ENCODE measurements around the gene UBA1. TPM values are rescaled to one million over a fixed set of nuclear protein-coding genes. Genes with fewer than 3 reads are reported as not detected.

The UBA1 gene
- total RNA-seq, 1 experiment from 2014 or later = 217 TPM

DNA sequence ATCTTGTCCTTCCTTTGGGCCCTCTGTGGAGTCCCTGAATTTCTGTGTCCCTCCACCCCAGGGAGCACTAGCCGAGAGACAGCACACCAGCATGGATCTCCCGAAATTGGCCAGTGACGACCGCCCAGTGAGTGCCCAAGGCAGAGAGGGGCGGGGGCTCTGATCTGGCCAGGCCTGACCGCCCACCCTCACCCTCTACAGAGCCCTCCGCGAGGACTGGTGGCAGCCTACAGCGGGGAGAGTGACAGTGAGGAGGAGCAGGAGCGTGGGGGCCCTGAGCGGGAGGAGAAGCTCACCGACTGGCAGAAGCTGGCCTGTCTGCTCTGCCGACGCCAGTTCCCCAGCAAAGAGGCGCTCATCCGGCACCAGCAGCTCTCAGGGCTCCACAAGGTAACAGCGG is 8.4 kb upstream of the UBA1 start:
- in situ Hi-C loops (cut with HindIII; ENCODE audit: low sequenced_read_pairs) = no loop called here
- no peak for DNase-seq (ENCODE audit: low spot score)

DNA sequence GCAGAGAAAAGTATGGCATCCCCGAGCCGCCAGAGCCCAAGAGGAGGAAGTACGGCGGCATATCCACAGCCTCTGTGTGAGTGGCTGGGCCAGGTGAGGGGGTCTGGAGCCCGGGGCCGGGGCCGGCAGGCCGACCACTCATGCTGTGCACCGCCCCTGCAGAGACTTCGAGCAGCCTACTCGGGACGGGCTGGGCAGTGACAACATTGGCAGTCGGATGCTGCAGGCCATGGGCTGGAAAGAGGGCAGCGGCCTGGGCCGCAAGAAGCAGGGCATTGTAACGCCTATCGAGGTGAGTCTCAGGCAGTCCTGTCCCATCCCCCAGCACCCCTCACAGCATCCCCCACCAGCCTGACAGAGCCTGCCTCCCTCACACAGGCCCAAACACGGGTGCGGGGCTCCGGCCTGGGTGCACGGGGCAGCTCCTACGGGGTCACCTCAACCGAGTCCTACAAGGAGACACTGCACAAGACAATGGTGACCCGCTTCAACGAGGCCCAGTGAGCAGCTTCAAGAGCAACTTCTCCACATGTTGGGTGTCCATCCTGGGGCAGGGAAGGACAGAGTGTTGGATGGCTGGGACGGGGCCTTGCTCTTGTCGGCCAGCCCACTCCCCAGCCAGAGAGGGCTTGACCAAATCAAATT is 7.4 kb upstream of the UBA1 start:
- no peak for DNase-seq (ENCODE audit: low spot score)
- in situ Hi-C loops (cut with HindIII; ENCODE audit: low sequenced_read_pairs) = no loop called here

DNA sequence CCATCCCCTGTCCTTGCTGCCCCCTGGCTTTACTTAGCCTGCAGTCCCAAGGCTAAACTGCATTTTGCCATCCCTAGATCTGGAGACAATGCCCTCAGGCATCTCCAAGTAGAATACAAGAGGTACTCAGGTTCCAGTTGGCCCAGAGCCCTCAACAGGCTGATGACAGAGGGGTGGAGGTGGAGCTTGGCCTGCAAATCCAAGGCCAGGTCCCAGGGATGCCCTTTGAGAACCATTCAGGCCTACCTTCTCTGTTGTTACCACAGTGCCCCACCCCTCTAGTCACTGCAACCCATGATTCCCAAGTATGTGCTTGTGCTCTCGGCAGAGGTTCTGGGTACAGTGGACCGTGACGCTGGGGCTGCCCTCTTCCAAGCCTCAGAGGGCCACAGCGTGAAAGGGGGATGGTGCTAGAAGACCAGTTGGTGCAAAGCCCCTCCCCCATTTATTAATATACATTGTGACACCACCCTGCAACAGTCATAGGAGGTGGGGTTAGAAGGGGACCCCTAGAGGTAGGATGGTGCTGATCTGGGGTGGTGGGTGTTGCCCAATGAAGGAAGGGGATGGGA is 6.4 kb upstream of the UBA1 start:
- peak; percentile 30 for DNase-seq (ENCODE audit: low spot score)
- in situ Hi-C loops (cut with HindIII; ENCODE audit: low sequenced_read_pairs) = no loop called here

- no peak for DNase-seq (ENCODE audit: low spot score)
- in situ Hi-C loops (cut with HindIII; ENCODE audit: low sequenced_read_pairs) = no loop called here
Observed at GRCh38 chrX:47189906-47190305, 3.7 kb upstream of the UBA1 start.

GRCh38 chrX:47190445-47191269 is 3.0 kb upstream of the UBA1 start:
- in situ Hi-C loops (cut with HindIII; ENCODE audit: low sequenced_read_pairs) = no loop called here
- peak; percentile 93 for DNase-seq (ENCODE audit: low spot score)

DNA sequence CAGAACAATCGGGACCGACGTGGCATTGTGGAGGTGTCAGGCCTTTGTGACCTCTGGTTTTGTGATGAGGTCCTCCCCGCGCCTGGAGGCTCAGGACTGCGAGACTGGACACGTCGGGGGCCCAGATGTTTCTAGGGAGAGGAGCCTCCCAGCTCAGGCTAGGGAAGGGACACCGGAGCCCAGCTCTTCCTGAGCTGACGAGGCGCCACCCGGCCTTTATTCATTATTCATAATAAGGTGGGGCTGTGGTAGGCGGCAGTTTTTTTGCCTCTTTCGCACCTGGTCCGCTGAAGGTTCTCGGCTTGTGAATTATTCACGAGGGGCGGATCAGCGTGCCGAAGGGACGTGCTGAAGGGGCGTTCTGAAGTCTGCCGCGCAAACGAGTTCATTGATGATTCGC is 2.3 kb upstream of the UBA1 start:
- in situ Hi-C loops (cut with HindIII; ENCODE audit: low sequenced_read_pairs) = no loop called here
- peak; percentile 15 for DNase-seq (ENCODE audit: low spot score)

- no peak for DNase-seq (ENCODE audit: low spot score)
- in situ Hi-C loops (cut with HindIII; ENCODE audit: low sequenced_read_pairs) = no loop called here
Observed at GRCh38 chrX:47191806-47192401, 1.7 kb upstream of the UBA1 start.

GRCh38 chrX:47194194-47194787 is 662 bp downstream of the UBA1 start:
- DNase-seq (ENCODE audit: low spot score) = no peak
- in situ Hi-C loops (cut with HindIII; ENCODE audit: low sequenced_read_pairs) = no loop called here

GRCh38 chrX:47196098-47196497 is 2.5 kb downstream of the UBA1 start:
- in situ Hi-C loops (cut with HindIII; ENCODE audit: low sequenced_read_pairs) = no loop called here
- DNase-seq (ENCODE audit: low spot score) = no peak

DNA sequence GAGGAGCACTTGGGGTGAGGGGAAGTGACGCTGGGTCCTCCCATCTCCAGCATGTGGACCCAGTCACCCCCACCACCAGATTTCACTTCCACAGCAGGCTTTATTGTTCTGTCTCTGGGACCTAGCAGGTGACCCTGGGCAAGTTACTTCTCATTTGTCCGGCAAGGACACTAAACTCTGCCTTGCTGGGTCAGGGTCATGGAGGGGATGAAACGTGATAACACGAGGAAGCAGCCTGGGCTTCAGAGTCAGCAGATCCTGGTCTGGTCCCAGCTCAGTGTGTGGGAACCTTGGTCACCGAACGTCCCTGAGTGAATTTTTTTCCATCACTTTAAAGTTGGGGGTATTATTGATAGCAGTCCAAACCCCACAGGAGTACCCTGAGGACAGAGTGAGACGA is 3.9 kb downstream of the UBA1 start:
- no peak for DNase-seq (ENCODE audit: low spot score)
- in situ Hi-C loops (cut with HindIII; ENCODE audit: low sequenced_read_pairs) = no loop called here

- DNase-seq (ENCODE audit: low spot score) = no peak
- in situ Hi-C loops (cut with HindIII; ENCODE audit: low sequenced_read_pairs) = no loop called here
Observed at GRCh38 chrX:47198026-47198686, 4.5 kb downstream of the UBA1 start.

DNA sequence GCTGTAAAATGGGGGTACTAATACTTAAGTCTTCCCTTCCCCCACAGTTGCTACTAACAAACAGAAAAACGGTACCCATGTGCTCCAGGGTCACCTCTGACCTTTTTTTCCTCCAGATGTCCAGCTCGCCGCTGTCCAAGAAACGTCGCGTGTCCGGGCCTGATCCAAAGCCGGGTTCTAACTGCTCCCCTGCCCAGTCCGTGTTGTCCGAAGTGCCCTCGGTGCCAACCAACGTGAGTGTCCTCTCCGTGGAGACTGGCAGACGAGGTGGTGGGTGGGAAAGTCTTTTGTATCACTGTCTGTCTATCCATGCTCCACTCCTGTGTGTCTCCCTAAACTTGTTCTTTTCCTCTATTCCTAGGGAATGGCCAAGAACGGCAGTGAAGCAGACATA is 5.1 kb downstream of the UBA1 start:
- in situ Hi-C loops (cut with HindIII; ENCODE audit: low sequenced_read_pairs) = no loop called here
- DNase-seq (ENCODE audit: low spot score) = no peak

DNA sequence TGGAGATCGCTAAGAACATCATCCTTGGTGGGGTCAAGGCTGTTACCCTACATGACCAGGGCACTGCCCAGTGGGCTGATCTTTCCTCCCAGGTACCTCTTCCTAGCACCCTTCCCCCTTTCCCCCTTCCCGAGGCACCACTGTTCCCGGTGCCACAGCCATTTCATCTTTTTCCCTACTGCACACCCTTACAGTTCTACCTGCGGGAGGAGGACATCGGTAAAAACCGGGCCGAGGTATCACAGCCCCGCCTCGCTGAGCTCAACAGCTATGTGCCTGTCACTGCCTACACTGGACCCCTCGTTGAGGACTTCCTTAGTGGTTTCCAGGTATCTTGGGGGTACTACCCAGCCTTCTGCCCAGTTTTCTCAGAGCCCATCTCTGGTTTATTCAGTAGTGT is 5.7 kb downstream of the UBA1 start:
- DNase-seq (ENCODE audit: low spot score) = no peak
- in situ Hi-C loops (cut with HindIII; ENCODE audit: low sequenced_read_pairs) = no loop called here

DNA sequence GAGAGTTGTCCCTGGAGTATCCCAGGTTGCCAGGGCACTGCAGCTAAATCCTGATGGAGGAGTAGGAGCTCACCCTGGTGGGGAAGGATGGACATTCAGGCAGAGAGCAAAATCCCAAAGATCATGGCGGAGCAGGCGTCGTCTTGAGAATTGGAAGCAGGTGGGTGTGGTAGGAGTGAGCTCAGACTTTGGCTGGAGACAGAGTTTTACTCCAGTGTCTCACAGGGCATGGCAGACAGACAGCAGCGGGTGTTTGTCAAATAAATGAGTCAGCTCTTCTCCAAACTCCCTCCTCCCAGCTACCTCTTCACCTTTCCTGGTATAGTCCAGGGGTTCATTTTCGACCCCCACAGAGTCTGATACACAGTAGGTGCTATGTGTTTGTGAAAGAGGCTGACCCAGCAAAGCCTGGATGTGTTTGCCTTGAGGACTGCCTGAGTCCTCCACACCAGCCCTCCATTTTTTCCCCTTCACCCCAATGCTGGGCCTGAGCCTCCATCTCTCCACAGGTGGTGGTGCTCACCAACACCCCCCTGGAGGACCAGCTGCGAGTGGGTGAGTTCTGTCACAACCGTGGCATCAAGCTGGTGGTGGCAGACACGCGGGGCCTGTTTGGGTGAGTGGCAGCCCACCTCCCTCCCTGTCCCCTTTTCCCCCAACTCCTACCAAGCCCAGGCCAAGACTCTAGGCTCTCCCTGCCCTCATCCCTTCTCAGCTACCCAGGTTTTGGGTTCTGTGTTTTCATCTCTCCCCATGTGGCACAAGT is 6.9 kb downstream of the UBA1 start:
- DNase-seq (ENCODE audit: low spot score) = no peak
- in situ Hi-C loops (cut with HindIII; ENCODE audit: low sequenced_read_pairs) = no loop called here

GRCh38 chrX:47201345-47201944 is 7.8 kb downstream of the UBA1 start:
- DNase-seq (ENCODE audit: low spot score) = no peak
- in situ Hi-C loops (cut with HindIII; ENCODE audit: low sequenced_read_pairs) = no loop called here

DNA sequence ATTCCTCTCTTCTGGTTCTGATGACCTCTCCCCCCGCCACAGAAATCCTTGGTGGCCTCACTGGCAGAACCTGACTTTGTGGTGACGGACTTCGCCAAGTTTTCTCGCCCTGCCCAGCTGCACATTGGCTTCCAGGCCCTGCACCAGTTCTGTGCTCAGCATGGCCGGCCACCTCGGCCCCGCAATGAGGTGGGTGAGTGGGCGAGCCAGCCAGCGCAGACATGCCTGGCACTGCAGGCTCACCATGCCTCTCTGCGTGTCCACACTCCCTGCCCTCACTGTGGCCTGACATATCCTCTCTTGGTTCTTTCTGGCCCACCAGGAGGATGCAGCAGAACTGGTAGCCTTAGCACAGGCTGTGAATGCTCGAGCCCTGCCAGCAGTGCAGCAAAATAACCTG is 8.7 kb downstream of the UBA1 start:
- DNase-seq (ENCODE audit: low spot score) = no peak
- in situ Hi-C loops (cut with HindIII; ENCODE audit: low sequenced_read_pairs) = no loop called here

- DNase-seq (ENCODE audit: low spot score) = no peak
- in situ Hi-C loops (cut with HindIII; ENCODE audit: low sequenced_read_pairs) = no loop called here
Observed at GRCh38 chrX:47202877-47203276, 9.2 kb downstream of the UBA1 start.

- in situ Hi-C loops (cut with HindIII; ENCODE audit: low sequenced_read_pairs) = no loop called here
Observed at GRCh38 chrX:47204970-47205369, 11.3 kb downstream of the UBA1 start.

More at GRCh38 chrX:47204970-47205369, 11.3 kb downstream of the UBA1 start:
- DNase-seq (ENCODE audit: low spot score) = peak; percentile 45
